Measurements from ENCODE around the gene SORCS1. TPM values are rescaled to one million over a fixed set of nuclear protein-coding genes. Genes with fewer than 3 reads are reported as not detected.

SORCS1 gene
- total RNA-seq, 1 donor from 2014 or later = not detected

DNA sequence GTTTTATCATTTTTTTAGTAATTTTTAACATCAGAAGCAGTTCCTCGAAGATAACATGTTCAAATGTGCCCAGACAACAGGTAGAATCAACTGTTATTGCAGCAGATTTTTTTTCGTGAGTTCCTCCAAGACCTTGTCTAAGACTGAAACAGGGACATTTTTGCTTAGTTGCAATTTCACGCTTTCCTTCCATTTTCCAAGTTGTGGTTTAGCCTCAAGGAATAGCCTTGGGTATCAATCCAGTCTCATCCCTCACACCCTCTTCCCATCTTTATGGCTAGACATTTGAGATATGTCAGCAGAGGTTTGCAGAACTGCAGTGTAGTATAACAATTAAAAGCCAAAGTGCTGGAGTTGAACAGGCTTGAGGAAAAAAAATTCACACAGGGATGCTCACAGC lies 152.5 kb downstream of the SORCS1 start:
- DNase-seq (ENCODE audit: low read depth) (no peak), FAIRE-seq (no peak)
- no peak overlapping the region for H3K4me3 ChIP-seq (ENCODE audit: low read depth, low read length)
- TF ChIP-seq, protein P1, sequence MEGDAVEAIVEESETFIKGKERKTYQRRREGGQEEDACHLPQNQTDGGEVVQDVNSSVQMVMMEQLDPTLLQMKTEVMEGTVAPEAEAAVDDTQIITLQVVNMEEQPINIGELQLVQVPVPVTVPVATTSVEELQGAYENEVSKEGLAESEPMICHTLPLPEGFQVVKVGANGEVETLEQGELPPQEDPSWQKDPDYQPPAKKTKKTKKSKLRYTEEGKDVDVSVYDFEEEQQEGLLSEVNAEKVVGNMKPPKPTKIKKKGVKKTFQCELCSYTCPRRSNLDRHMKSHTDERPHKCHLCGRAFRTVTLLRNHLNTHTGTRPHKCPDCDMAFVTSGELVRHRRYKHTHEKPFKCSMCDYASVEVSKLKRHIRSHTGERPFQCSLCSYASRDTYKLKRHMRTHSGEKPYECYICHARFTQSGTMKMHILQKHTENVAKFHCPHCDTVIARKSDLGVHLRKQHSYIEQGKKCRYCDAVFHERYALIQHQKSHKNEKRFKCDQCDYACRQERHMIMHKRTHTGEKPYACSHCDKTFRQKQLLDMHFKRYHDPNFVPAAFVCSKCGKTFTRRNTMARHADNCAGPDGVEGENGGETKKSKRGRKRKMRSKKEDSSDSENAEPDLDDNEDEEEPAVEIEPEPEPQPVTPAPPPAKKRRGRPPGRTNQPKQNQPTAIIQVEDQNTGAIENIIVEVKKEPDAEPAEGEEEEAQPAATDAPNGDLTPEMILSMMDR (IDR thresholded peaks at IDR 0.05; ENCODE audit: insufficient read depth, low read length, severe bottlenecking) = no peak
- no peaks in the 10 kb centered on the region for H3K27me3 ChIP-seq (ENCODE audit: control insufficient read depth, insufficient read depth, low read length)
- H3K36me3 ChIP-seq (ENCODE audit: control insufficient read depth, insufficient read depth, low read length) = no peaks in the 10 kb centered on the region

DNA sequence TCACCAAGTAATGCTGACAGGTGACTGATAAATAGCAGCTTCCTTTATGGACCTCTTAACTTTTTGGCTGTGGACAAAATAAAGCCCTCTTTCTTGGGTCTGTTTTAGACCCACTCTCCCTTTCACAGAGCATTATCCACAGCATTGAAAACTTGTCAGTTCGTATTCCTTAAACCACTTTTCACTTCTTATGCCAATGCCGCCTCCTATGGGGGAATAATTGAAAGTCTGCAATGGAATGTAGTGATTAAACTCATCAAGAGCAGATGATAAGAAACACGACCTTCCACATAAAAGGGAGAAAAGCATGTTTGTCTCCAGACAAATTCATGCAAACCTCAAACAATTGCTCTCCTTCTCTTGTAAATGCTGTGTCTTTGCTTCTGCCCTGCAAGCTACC lies 153.4 kb downstream of the SORCS1 start:
- no peaks in the 10 kb centered on the region for H3K27me3 ChIP-seq (ENCODE audit: control insufficient read depth, insufficient read depth, low read length)
- TF ChIP-seq, protein P1 (IDR thresholded peaks at IDR 0.05; ENCODE audit: insufficient read depth, low read length, severe bottlenecking) = no peak
- H3K36me3 ChIP-seq (ENCODE audit: control insufficient read depth, insufficient read depth, low read length) = no peaks in the 10 kb centered on the region
- DNase-seq (ENCODE audit: low read depth) (no peak), FAIRE-seq (no peak)
- no peak overlapping the region for H3K4me3 ChIP-seq (ENCODE audit: low read depth, low read length)

DNA sequence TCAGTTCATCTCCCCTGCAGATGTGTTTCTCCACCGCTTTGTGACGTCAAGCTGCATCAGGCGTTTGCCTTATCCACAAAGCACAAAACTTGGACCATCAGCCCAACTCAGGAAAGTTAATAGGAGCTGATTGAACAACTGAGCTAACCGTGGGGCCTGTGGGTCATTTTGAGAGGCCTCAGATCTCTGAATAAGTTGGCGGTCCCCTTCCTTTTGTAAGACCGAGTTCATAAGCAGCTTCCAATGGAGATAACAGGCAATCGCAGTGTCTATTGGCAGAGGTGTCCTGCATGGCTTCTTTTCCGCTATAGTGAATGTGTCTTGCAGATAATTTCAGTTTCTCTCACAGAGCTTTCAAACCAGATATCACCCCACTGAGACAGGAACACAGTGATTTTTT lies 154.0 kb downstream of the SORCS1 start:
- FAIRE-seq (no peak), DNase-seq (ENCODE audit: low read depth) (no peak)
- TF ChIP-seq, protein P1 (IDR thresholded peaks at IDR 0.05; ENCODE audit: insufficient read depth, low read length, severe bottlenecking) = no peak
- no peaks in the 10 kb centered on the region for H3K36me3 ChIP-seq (ENCODE audit: control insufficient read depth, insufficient read depth, low read length)
- no peaks in the 10 kb centered on the region for H3K27me3 ChIP-seq (ENCODE audit: control insufficient read depth, insufficient read depth, low read length)
- no peak overlapping the region for H3K4me3 ChIP-seq (ENCODE audit: low read depth, low read length)

DNA sequence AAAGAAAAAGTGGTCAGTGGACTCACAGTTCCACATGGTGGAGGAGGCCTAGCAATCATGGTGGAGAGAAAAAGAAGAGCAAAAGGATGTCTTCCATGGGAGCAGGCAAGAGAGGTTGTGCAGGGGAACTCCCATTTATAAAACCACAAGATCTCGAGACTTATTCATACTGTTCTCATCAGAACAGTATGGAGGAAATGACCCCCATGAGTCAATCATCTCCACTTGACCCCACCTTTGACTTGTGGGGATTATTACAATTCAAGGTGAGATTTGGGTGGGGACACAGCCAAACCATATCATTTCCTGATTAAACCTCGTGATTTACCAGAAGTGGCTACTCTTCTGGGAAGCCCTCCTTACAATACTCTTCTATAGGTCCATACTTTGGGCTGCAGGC lies 160.1 kb downstream of the SORCS1 start:
- FAIRE-seq (no peak), DNase-seq (ENCODE audit: low read depth) (no peak)
- no peaks in the 10 kb centered on the region for H3K27me3 ChIP-seq (ENCODE audit: control insufficient read depth, insufficient read depth, low read length)
- no peaks in the 10 kb centered on the region for H3K36me3 ChIP-seq (ENCODE audit: control insufficient read depth, insufficient read depth, low read length)
- TF ChIP-seq, protein P1 (IDR thresholded peaks at IDR 0.05; ENCODE audit: insufficient read depth, low read length, severe bottlenecking) = no peak
- no peak overlapping the region for H3K4me3 ChIP-seq (ENCODE audit: low read depth, low read length)

DNA sequence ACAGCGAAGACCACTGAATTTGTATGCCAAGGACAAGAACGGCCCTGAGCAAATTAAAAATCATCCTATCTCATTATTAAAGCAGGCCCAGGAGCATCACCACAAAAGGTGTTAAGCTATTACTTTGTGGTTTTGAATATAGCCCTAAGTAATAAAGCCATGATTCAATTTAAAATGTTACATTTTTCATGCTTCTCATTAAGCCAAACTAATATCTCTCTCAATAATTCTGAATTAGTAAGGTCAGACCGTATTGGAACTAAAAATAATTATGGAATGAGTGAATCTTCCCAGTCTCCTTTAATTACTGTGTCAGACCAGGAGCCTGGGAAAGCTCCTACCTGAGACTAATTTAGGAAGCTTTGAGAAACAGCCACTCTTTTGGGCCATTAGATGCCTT lies 162.4 kb downstream of the SORCS1 start:
- no peaks in the 10 kb centered on the region for H3K36me3 ChIP-seq (ENCODE audit: control insufficient read depth, insufficient read depth, low read length)
- TF ChIP-seq, protein P1 (IDR thresholded peaks at IDR 0.05; ENCODE audit: insufficient read depth, low read length, severe bottlenecking) = no peak
- H3K4me3 ChIP-seq (ENCODE audit: low read depth, low read length) = no peak overlapping the region
- FAIRE-seq (no peak), DNase-seq (ENCODE audit: low read depth) (no peak)
- H3K27me3 ChIP-seq (ENCODE audit: control insufficient read depth, insufficient read depth, low read length) = no peaks in the 10 kb centered on the region

DNA sequence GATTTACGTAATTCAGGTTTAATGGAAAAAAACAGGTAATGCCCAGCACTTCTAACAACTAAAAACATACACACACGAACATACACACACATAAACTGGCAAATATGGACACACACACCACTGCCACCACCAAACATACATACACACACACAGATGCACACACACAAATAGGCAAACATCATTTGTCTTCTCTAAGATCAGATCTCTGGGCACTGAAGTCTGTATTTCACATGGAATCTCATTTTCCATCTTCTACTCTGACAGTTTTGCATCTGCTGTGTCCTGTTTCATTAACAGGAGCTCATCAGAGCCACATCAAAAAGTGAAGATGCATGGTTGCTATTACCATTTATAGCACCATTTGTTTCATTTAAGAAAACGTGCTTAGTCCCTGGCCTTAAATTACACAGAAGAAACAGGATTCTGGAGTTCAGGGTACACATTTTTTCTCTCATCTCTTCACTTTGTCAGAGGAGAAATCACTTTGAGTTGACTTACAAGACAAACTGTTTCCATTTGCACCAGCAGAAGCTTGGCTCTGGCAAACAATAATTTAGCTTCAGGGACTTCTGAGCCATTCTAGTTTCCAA lies 165.3 kb downstream of the SORCS1 start:
- no peak for FAIRE-seq
- DNase-seq (ENCODE audit: low read depth) = no peak
- H3K27me3 ChIP-seq (ENCODE audit: control insufficient read depth, insufficient read depth, low read length) = no peaks in the 10 kb centered on the region
- TF ChIP-seq, protein P1 (IDR thresholded peaks at IDR 0.05; ENCODE audit: insufficient read depth, low read length, severe bottlenecking) = no peak
- no peaks in the 10 kb centered on the region for H3K36me3 ChIP-seq (ENCODE audit: control insufficient read depth, insufficient read depth, low read length)
- H3K4me3 ChIP-seq (ENCODE audit: low read depth, low read length) = no peak overlapping the region
